HepG2 (cell line): ENCODE data around the gene HSD17B8. TPM values are rescaled to one million over a fixed set of nuclear protein-coding genes. Genes with fewer than 3 reads are reported as not detected.
A peak's percentile ranks its signal among the peaks of the same experiment; 100 is the strongest.

Experiments
- ARHGAP35 ChIP-seq: sonication (generic); formaldehyde crosslinking; IDR thresholded peaks from 2 replicates; pipeline ENCODE4 v1.9.0; 2022; ENCODE audit warnings: mild to moderate bottlenecking, inconsistent platforms, moderate library complexity, missing genetic modification reagents, borderline replicate concordance
- GABPA ChIP-seq, 2 experiments: IDR thresholded peaks; 2 replicates each; pipeline ENCODE4 v1.6.1; 2011 to 2016; ENCODE audit warnings: low read depth in 2 of 2, low read length in 1 of 2, missing biosample characterization in 1 of 2, missing genetic modification characterization in 1 of 2
- HMG20B ChIP-seq: conservative IDR thresholded peaks from 2 replicates; pipeline ENCODE4 v1.6.1; 2016; ENCODE audit warnings: missing genetic modification reagents, missing compliant biosample characterization
- MAZ ChIP-seq, 2 experiments: sonication (generic) in 1 of 2; formaldehyde crosslinking in 1 of 2; IDR thresholded peaks; 2 replicates each; pipeline versions ENCODE4 v1.5.0 to v1.6.1; 2012 to 2020; ENCODE audit warnings: low read depth in 2 of 2, mild to moderate bottlenecking in 2 of 2, borderline replicate concordance in 1 of 2, improper control_type of control experiment in 1 of 2, low read length in 1 of 2, missing genetic modification reagents in 1 of 2, moderate library complexity in 1 of 2
- MTA1 ChIP-seq: sonication (generic); formaldehyde crosslinking; IDR thresholded peaks from 2 replicates; pipeline ENCODE4 v1.4.0; 2020; ENCODE audit warnings: missing genetic modification reagents, mild to moderate bottlenecking, borderline replicate concordance
- PAXIP1 ChIP-seq: sonication (generic); formaldehyde crosslinking; conservative IDR thresholded peaks from 2 replicates; pipeline ENCODE4 v1.4.0; 2020; ENCODE audit warnings: mild to moderate bottlenecking, missing genetic modification reagents, moderate library complexity
- PLSCR1 ChIP-seq: sonication (generic); formaldehyde crosslinking; IDR thresholded peaks from 2 replicates; pipeline ENCODE4 v1.5.0; 2020; ENCODE audit warnings: missing genetic modification reagents, mild to moderate bottlenecking, borderline replicate concordance
- RELA ChIP-seq: sonication (generic); formaldehyde crosslinking; IDR thresholded peaks from 2 replicates; pipeline ENCODE4 v1.4.0; 2020; ENCODE audit warnings: missing genetic modification reagents
- TBL1XR1 ChIP-seq: fragments of 150-350 bp; IDR thresholded peaks from 2 replicates; pipeline ENCODE4 v1.6.1; 2014; ENCODE audit warnings: borderline replicate concordance, low read length; ENCODE audit not compliant: partially characterized antibody
- U2AF2 ChIP-seq: fragments of 200-400 bp; formaldehyde crosslinking; IDR thresholded peaks from 2 replicates; pipeline ENCODE4 v1.6.1; 2017; ENCODE audit warnings: low read depth, mild to moderate bottlenecking, low read length
- ZFYVE20 ChIP-seq: sonication (generic); formaldehyde crosslinking; IDR thresholded peaks from 2 replicates; pipeline ENCODE4 v1.8.0; 2023; ENCODE audit warnings: low read depth, mild to moderate bottlenecking, moderate library complexity, missing genetic modification reagents, borderline replicate concordance
- ZGPAT ChIP-seq: IDR thresholded peaks from 2 replicates; pipeline ENCODE4 v1.6.1; 2016; ENCODE audit warnings: mild to moderate bottlenecking
- ZNF331 ChIP-seq: sonication (generic); formaldehyde crosslinking; IDR thresholded peaks from 2 replicates; pipeline ENCODE4 v1.4.0; 2020; ENCODE audit warnings: missing genetic modification reagents
- ZNF383 ChIP-seq: sonication (generic); formaldehyde crosslinking; IDR thresholded peaks from 2 replicates; pipeline ENCODE4 v1.4.0; 2020; ENCODE audit warnings: missing genetic modification reagents, mild to moderate bottlenecking, borderline replicate concordance
- ZNF547 ChIP-seq: sonication (generic); formaldehyde crosslinking; IDR thresholded peaks from 2 replicates; pipeline ENCODE4 v1.5.1; 2020; ENCODE audit warnings: mild to moderate bottlenecking, missing genetic modification reagents
- ZNF672 ChIP-seq: sonication (generic); formaldehyde crosslinking; IDR thresholded peaks from 2 replicates; pipeline ENCODE4 v1.8.1; 2022; ENCODE audit warnings: missing genetic modification reagents
- ZNF710 ChIP-seq: sonication (generic); formaldehyde crosslinking; IDR thresholded peaks from 2 replicates; pipeline ENCODE4 v1.5.0; 2020; ENCODE audit warnings: mild to moderate bottlenecking, missing genetic modification reagents, borderline replicate concordance
- ZNF746 ChIP-seq: sonication (generic); formaldehyde crosslinking; IDR thresholded peaks from 2 replicates; pipeline ENCODE4 v1.8.0; 2022; ENCODE audit warnings: mild to moderate bottlenecking, missing genetic modification reagents
- ZNF781 ChIP-seq: sonication (generic); formaldehyde crosslinking; IDR thresholded peaks from 2 replicates; pipeline ENCODE4 v1.5.1; 2020; ENCODE audit warnings: borderline replicate concordance, mild to moderate bottlenecking, missing genetic modification reagents; ENCODE audit errors: not compliant biosample characterization
- polyA plus RNA-seq, 8 experiments: library from polyadenylated mRNA; depleted of rRNA in 3 of 8; stranded (reverse) in 7 of 8; unstranded in 1 of 8; fragments of >200 nt; fragmentation: Illumina TruSeq in 4 of 8; extraction: Trizol in 4 of 8; gene quantifications; 2 replicates each; pipeline versions ENCODE4 v1.2.1 to v1.2.3, GENCODE V29; 2011 to 2016; ENCODE audit warnings: low read depth in 4 of 8, missing spikeins in 1 of 8, mixed read lengths in 1 of 8; ENCODE audit not compliant: insufficient read depth in 1 of 8
- total RNA-seq, 5 experiments: library from RNA; depleted of rRNA; stranded (reverse); fragments of >200 nt; fragmentation: Illumina TruSeq; extraction: Trizol; gene quantifications; 2 replicates each; pipeline ENCODE4 v1.2.3, GENCODE V29; 2016; ENCODE audit warnings: low read depth in 1 of 5

Gene HSD17B8
- total and polyA plus RNA-seq, 2 of the 13 experiments (the other 11 are each of a cell fraction or from before 2014, with no cell fraction given): 12.6 to 20.1 TPM

GRCh38 chr6:33190504-33191107 lies 13.8 kb upstream of the HSD17B8 start (continued):
- TF ChIP-seq ZFYVE20 (CRISPR knock-in tag) (no peak), U2AF2 (no peak), MAZ (IDR thresholded peaks at IDR 0.05; ENCODE audit: borderline replicate concordance, low read depth, low read length) (peak; percentile 57; the same call in 1 of the 2 replicates), MAZ (CRISPR knock-in tag; IDR thresholded peaks at IDR 0.05; ENCODE audit: low read depth) (no peak), ZNF383 (no peak), MTA1 (CRISPR knock-in tag) (peak; percentile 35; the same call in 1 of the 2 replicates), ZNF547 (no peak), GABPA (IDR thresholded peaks at IDR 0.05; ENCODE audit: low read depth, low read length) (no peak), GABPA (CRISPR knock-in tag; IDR thresholded peaks at IDR 0.05; ENCODE audit: low read depth) (no peak), PLSCR1 (CRISPR knock-in tag) (no peak), ZNF672 (CRISPR knock-in tag) (0 out of 2 replicates have a peak, but pooled peaks have one; percentile 75), ZGPAT (peak; percentile 61; the same call in 1 of the 2 replicates), HMG20B (0 out of 2 replicates have a peak, but pooled peaks have one; percentile 8), RELA (CRISPR knock-in tag) (no peak), PAXIP1 (peak; percentile 37; the same call in 1 of the 2 replicates), TBL1XR1 (no peak), ZNF746 (peak; percentile 83; the same call in 1 of the 2 replicates), ARHGAP35 (no peak), ZNF710 (CRISPR knock-in tag) (no peak), ZNF781 (CRISPR knock-in tag) (no peak), ZNF331 (CRISPR knock-in tag) (0 out of 2 replicates have a peak, but pooled peaks have one; percentile 27)
